Measurements from ENCODE around the gene NUP188. TPM values are rescaled to one million over a fixed set of nuclear protein-coding genes. Genes with fewer than 3 reads are reported as not detected.

The NUP188 gene
- total and polyA plus RNA-seq, 2 of the 4 experiments (the other 2 are of a cell fraction): 53.0 to 59.1 TPM

- no peak overlapping the region for H3K4ac ChIP-seq (ENCODE audit: low read depth, low read length)
- intact Hi-C loops (cut with micrococcal nuclease): no loop called here
- no peak for TF ChIP-seq CEBPB (IDR thresholded peaks at IDR 0.05; ENCODE audit: low read depth, low read length)
- peaks cover 16% of the 10 kb centered on the region for H4K20me1 ChIP-seq (ENCODE audit: insufficient read depth, low read length)
- no peak for DNase-seq
- no peak overlapping the region for H2AFZ ChIP-seq (replicated peaks; ENCODE audit: low read length, poor library complexity)
- no peak overlapping the region for H4K5ac ChIP-seq (ENCODE audit: low read depth, low read length)
- H3K4me1 ChIP-seq (ENCODE audit: control insufficient read depth, insufficient read depth, low read length): peaks cover 8% of the 10 kb centered on the region
- H3K4me2 ChIP-seq (ENCODE audit: low read depth, low read length): no peak overlapping the region
- H3K27me3 ChIP-seq (ENCODE audit: control insufficient read depth, insufficient read depth, low read length): no peaks in the 10 kb centered on the region
- POLR2A ChIA-PET (ENCODE audit: unreplicated experiment): no interaction called here
- dilution Hi-C loops (cut with HindIII; ENCODE audit: low sequenced_read_pairs, unreplicated experiment): no loop called here
- no peak overlapping the region for H4K8ac ChIP-seq (ENCODE audit: low read depth in 2 of 2, low read length in 2 of 2)
- 97% methylated on average over 3 of the region's 5 CpGs; no CpG with 5 or more reads in 1 of the 2 experiments for WGBS, 2 experiments (ENCODE audit: extremely low coverage in 2 of 2, insufficient read length in 1 of 2)
- H2BK5ac ChIP-seq (ENCODE audit: low read depth, low read length, poor library complexity, severe bottlenecking): no peak overlapping the region
- H3K23ac ChIP-seq (ENCODE audit: low read depth, low read length): no peak overlapping the region
- no peak overlapping the region for H3K4me3 ChIP-seq (ENCODE audit: insufficient read depth, low read depth, low read length)
- no peak overlapping the region for H4K91ac ChIP-seq (ENCODE audit: insufficient read depth, low read depth, low read length)
- no TSS peak for BruUV-seq (replicated peaks)
- CTCF ChIA-PET: no interaction called here
- H3K36me3 ChIP-seq (ENCODE audit: control insufficient read depth, insufficient read depth, low read length): peaks cover 27% of the 10 kb centered on the region
- H3K9me3 ChIP-seq (ENCODE audit: control insufficient read depth, insufficient read depth, low read length): no peaks in the 10 kb centered on the region
- H3K14ac ChIP-seq (replicated peaks; ENCODE audit: low read depth, low read length): no peak overlapping the region
- peaks cover 23 to 74% of the 10 kb centered on the region in 2 experiments for H3K79me1 ChIP-seq (ENCODE audit: low read depth in 1 of 2, low read length in 2 of 2)
- no peak overlapping the region for H3K18ac ChIP-seq (ENCODE audit: low read depth, low read length)
- no peak for ATAC-seq (ENCODE audit: low read depth)
- no peak overlapping the region for H3K56ac ChIP-seq (ENCODE audit: extremely low read depth, insufficient read depth, low read length)
- H3K27ac ChIP-seq (ENCODE audit: insufficient read depth, low read length): no peak overlapping the region
- no peak overlapping the region for H2BK120ac ChIP-seq (ENCODE audit: low read depth, low read length)
- in situ Hi-C loops (cut with MboI; ENCODE audit: low sequenced_read_pairs): no loop called here
- H2AK5ac ChIP-seq (ENCODE audit: low read depth, low read length): no peak overlapping the region
- peaks cover 19% of the 10 kb centered on the region for H3K9me1 ChIP-seq (ENCODE audit: insufficient read depth, low read length)
- no peak overlapping the region for H2BK15ac ChIP-seq (ENCODE audit: low read depth, low read length)
- H3K9ac ChIP-seq (ENCODE audit: low read depth, low read length): no peak overlapping the region
- H2BK20ac ChIP-seq (ENCODE audit: low read depth, low read length): no peak overlapping the region
- H2AK9ac ChIP-seq (replicated peaks; ENCODE audit: low read depth, low read length, poor library complexity): peak overlapping the region; percentile 33
Observed at GRCh38 chr9:128898382-128898781, 49.1 kb upstream of the NUP188 start.
